ENCODE data around the gene IGFBPL1. TPM values are rescaled to one million over a fixed set of nuclear protein-coding genes. Genes with fewer than 3 reads are reported as not detected.

IGFBPL1 gene
- total RNA-seq, 2 experiments from 2014 or later = not detected

- ChIA-PET POLR2A (no interaction called here), CTCF (no interaction called here)
- DNase-seq = no peak
- H3K27ac Mint-ChIP-seq = no peak overlapping the region
- no peaks in the 10 kb centered on the region for H3K36me3 Mint-ChIP-seq
- H3K27me3 Mint-ChIP-seq = no peaks in the 10 kb centered on the region
- H3K9me3 Mint-ChIP-seq = no peaks in the 10 kb centered on the region
- intact Hi-C loops (cut with micrococcal nuclease) = no loop called here
- H3K4me3 Mint-ChIP-seq = no peak overlapping the region
- H3K4me1 Mint-ChIP-seq (ENCODE audit: low read depth) = no peaks in the 10 kb centered on the region
Observed at GRCh38 chr9:38440516-38440915, 16.3 kb upstream of the IGFBPL1 start.

GRCh38 chr9:38439916-38440301, 15.7 kb upstream of the IGFBPL1 start:
- Mint-ChIP-seq H3K9me3 (no peaks in the 10 kb centered on the region), H3K4me3 (no peak overlapping the region), H3K36me3 (no peaks in the 10 kb centered on the region), H3K27me3 (no peaks in the 10 kb centered on the region), H3K27ac (no peak overlapping the region), H3K4me1 (ENCODE audit: low read depth) (no peaks in the 10 kb centered on the region)
- POLR2A ChIA-PET = no interaction called here
- CTCF ChIA-PET = interaction anchor here (0.6 kb wide), 1 partner anchor 135 kb away, joined by 3 read pairs; no protein-coding TSS in a partner anchor
- intact Hi-C loops (cut with micrococcal nuclease) = no loop called here
- DNase-seq = no peak

- Mint-ChIP-seq H3K9me3 (no peaks in the 10 kb centered on the region), H3K36me3 (no peaks in the 10 kb centered on the region), H3K4me3 (no peak overlapping the region), H3K27ac (no peak overlapping the region), H3K4me1 (ENCODE audit: low read depth) (no peaks in the 10 kb centered on the region), H3K27me3 (no peaks in the 10 kb centered on the region)
- intact Hi-C loops (cut with micrococcal nuclease) = no loop called here
- CTCF ChIA-PET = interaction anchor here (0.6 kb wide), 1 partner anchor 136 kb away, joined by 3 read pairs; no protein-coding TSS in a partner anchor
- no peak for DNase-seq
- POLR2A ChIA-PET = no interaction called here
Observed at GRCh38 chr9:38439291-38439915, 15.1 kb upstream of the IGFBPL1 start.

GRCh38 chr9:38437193-38437823, 13.1 kb upstream of the IGFBPL1 start:
- Mint-ChIP-seq H3K27me3 (no peaks in the 10 kb centered on the region), H3K36me3 (no peaks in the 10 kb centered on the region), H3K4me3 (no peak overlapping the region), H3K9me3 (no peaks in the 10 kb centered on the region), H3K27ac (no peak overlapping the region), H3K4me1 (ENCODE audit: low read depth) (no peaks in the 10 kb centered on the region)
- CTCF ChIA-PET = no interaction called here
- intact Hi-C loops (cut with micrococcal nuclease) = no loop called here
- POLR2A ChIA-PET = no interaction called here
- DNase-seq = no peak

- Mint-ChIP-seq H3K36me3 (no peaks in the 10 kb centered on the region), H3K27me3 (no peaks in the 10 kb centered on the region), H3K9me3 (no peaks in the 10 kb centered on the region), H3K4me1 (ENCODE audit: low read depth) (no peaks in the 10 kb centered on the region), H3K27ac (no peak overlapping the region), H3K4me3 (no peak overlapping the region)
- intact Hi-C loops (cut with micrococcal nuclease) = no loop called here
- ChIA-PET POLR2A (no interaction called here), CTCF (no interaction called here)
- no peak for DNase-seq
Observed at GRCh38 chr9:38436708-38437107, 12.5 kb upstream of the IGFBPL1 start.

GRCh38 chr9:38435521-38435920, 11.3 kb upstream of the IGFBPL1 start:
- DNase-seq = no peak
- no peaks in the 10 kb centered on the region for H3K36me3 Mint-ChIP-seq
- no peaks in the 10 kb centered on the region for H3K4me1 Mint-ChIP-seq (ENCODE audit: low read depth)
- ChIA-PET CTCF (no interaction called here), POLR2A (no interaction called here)
- H3K27ac Mint-ChIP-seq = no peak overlapping the region
- no peaks in the 10 kb centered on the region for H3K9me3 Mint-ChIP-seq
- intact Hi-C loops (cut with micrococcal nuclease) = no loop called here
- no peak overlapping the region for H3K4me3 Mint-ChIP-seq
- H3K27me3 Mint-ChIP-seq = no peaks in the 10 kb centered on the region

GRCh38 chr9:38434853-38435252, 10.6 kb upstream of the IGFBPL1 start:
- POLR2A ChIA-PET = no interaction called here
- H3K27ac Mint-ChIP-seq = no peak overlapping the region

GRCh38 chr9:38434365-38434764, 10.1 kb upstream of the IGFBPL1 start:
- Mint-ChIP-seq H3K4me1 (ENCODE audit: low read depth) (no peaks in the 10 kb centered on the region), H3K4me3 (no peak overlapping the region), H3K27ac (no peak overlapping the region), H3K36me3 (no peaks in the 10 kb centered on the region), H3K27me3 (no peaks in the 10 kb centered on the region), H3K9me3 (no peaks in the 10 kb centered on the region)
- POLR2A ChIA-PET = no interaction called here
- intact Hi-C loops (cut with micrococcal nuclease) = no loop called here
- CTCF ChIA-PET = interaction anchor here (0.7 to 3.6 kb wide), 2 partner anchors 82 to 520 kb away, joined by 3 to 32 read pairs; no protein-coding TSS in a partner anchor
- no peak for DNase-seq

More at GRCh38 chr9:38434853-38435252, 10.6 kb upstream of the IGFBPL1 start:
- Mint-ChIP-seq H3K27me3 (no peaks in the 10 kb centered on the region), H3K4me3 (no peak overlapping the region), H3K4me1 (ENCODE audit: low read depth) (no peaks in the 10 kb centered on the region), H3K36me3 (no peaks in the 10 kb centered on the region), H3K9me3 (no peaks in the 10 kb centered on the region)
- intact Hi-C loops (cut with micrococcal nuclease) = no loop called here
- no peak for DNase-seq
- CTCF ChIA-PET = interaction anchor here (3.6 kb wide), 1 partner anchor 521 kb away, joined by 32 read pairs; no protein-coding TSS in a partner anchor

- H3K4me1 Mint-ChIP-seq (ENCODE audit: low read depth) = no peaks in the 10 kb centered on the region
- ChIA-PET POLR2A (no interaction called here), CTCF (interaction anchor here (0.8 to 3.6 kb wide), 2 partner anchors 15 to 519 kb away, joined by 3 to 32 read pairs; no protein-coding TSS in a partner anchor)
- no peaks in the 10 kb centered on the region for H3K27me3 Mint-ChIP-seq
- H3K9me3 Mint-ChIP-seq = no peaks in the 10 kb centered on the region
- H3K4me3 Mint-ChIP-seq = no peak overlapping the region
- no peak for DNase-seq
- no peaks in the 10 kb centered on the region for H3K36me3 Mint-ChIP-seq
- intact Hi-C loops (cut with micrococcal nuclease) = loop anchor here (1.0 to 2.0 kb wide), 2 partner anchors 62 to 520 kb away; no protein-coding TSS in a partner anchor
- no peak overlapping the region for H3K27ac Mint-ChIP-seq
Observed at GRCh38 chr9:38432922-38433510, 8.8 kb upstream of the IGFBPL1 start.

GRCh38 chr9:38431116-38431515, 6.9 kb upstream of the IGFBPL1 start:
- DNase-seq = no peak
- intact Hi-C loops (cut with micrococcal nuclease) = no loop called here
- Mint-ChIP-seq H3K4me3 (no peak overlapping the region), H3K27ac (no peak overlapping the region), H3K27me3 (peaks cover 5% of the 10 kb centered on the region), H3K4me1 (ENCODE audit: low read depth) (no peaks in the 10 kb centered on the region), H3K36me3 (no peaks in the 10 kb centered on the region), H3K9me3 (no peaks in the 10 kb centered on the region)
- ChIA-PET POLR2A (no interaction called here), CTCF (interaction anchor here (1.1 kb wide), 1 partner anchor 14 kb away, joined by 4 read pairs; no protein-coding TSS in a partner anchor)

GRCh38 chr9:38428062-38428461, 3.8 kb upstream of the IGFBPL1 start:
- intact Hi-C loops (cut with micrococcal nuclease) = no loop called here
- Mint-ChIP-seq H3K27ac (no peak overlapping the region), H3K36me3 (no peaks in the 10 kb centered on the region), H3K27me3 (peaks cover 22% of the 10 kb centered on the region), H3K9me3 (no peaks in the 10 kb centered on the region), H3K4me1 (ENCODE audit: low read depth) (peaks cover 2% of the 10 kb centered on the region), H3K4me3 (no peak overlapping the region)
- CTCF ChIA-PET = interaction anchor here (1.0 kb wide), 1 partner anchor 514 kb away, joined by 5 read pairs; no protein-coding TSS in a partner anchor
- no peak for DNase-seq
- POLR2A ChIA-PET = no interaction called here

GRCh38 chr9:38424918-38425317, 664 bp upstream of the IGFBPL1 start:
- CTCF ChIA-PET = no interaction called here
- Mint-ChIP-seq H3K36me3 (no peaks in the 10 kb centered on the region), H3K27me3 (peaks cover 37% of the 10 kb centered on the region), H3K4me3 (no peak overlapping the region), H3K4me1 (ENCODE audit: low read depth) (peaks cover 2% of the 10 kb centered on the region), H3K27ac (no peak overlapping the region), H3K9me3 (no peaks in the 10 kb centered on the region)
- POLR2A ChIA-PET = no interaction called here
- DNase-seq = no peak
- intact Hi-C loops (cut with micrococcal nuclease) = no loop called here
